OCI-LY1 (cell line): ENCODE results near the gene EXT2.

ENCODE experiments used
- EZH2 ChIP-seq: fragments of 200-600 bp; sonication (generic), shearing (Covaris generic); IDR thresholded peaks from 2 replicates; pipeline ENCODE4 v1.8.0; 2017; ENCODE audit warnings: borderline replicate concordance, mixed run types, mild to moderate bottlenecking, antibody characterized with exemption, low read length, moderate library complexity, mixed read lengths
- TF ChIP-seq, protein P1 (sequence below): fragments of 200-600 bp; sonication (generic), shearing (Covaris generic); IDR thresholded peaks from 2 replicates; pipeline ENCODE4 v1.5.1; 2017; ENCODE audit warnings: mild to moderate bottlenecking, antibody characterized with exemption, low read length, moderate library complexity, mixed read lengths

DNA sequence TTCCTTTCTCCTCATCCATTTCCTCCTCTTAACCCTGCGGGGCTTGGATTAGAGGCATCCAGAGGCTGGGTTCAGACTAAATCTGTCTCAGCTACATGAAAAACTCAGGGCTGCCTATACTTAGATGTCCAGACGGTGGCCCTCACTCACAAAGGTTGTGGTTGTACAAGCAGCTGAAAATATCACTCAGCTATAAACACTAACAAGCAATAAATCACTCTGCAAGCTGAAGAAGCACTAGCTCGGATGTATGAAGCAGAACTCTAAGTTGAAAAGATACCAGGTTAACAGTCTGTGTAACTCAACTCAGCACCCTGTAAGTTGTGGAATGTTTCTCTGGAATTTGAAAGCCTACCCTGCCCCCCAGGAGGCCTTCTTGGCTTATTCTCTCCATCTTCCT, 82.9 kb downstream of the EXT2 start:
- TF ChIP-seq, protein P1, sequence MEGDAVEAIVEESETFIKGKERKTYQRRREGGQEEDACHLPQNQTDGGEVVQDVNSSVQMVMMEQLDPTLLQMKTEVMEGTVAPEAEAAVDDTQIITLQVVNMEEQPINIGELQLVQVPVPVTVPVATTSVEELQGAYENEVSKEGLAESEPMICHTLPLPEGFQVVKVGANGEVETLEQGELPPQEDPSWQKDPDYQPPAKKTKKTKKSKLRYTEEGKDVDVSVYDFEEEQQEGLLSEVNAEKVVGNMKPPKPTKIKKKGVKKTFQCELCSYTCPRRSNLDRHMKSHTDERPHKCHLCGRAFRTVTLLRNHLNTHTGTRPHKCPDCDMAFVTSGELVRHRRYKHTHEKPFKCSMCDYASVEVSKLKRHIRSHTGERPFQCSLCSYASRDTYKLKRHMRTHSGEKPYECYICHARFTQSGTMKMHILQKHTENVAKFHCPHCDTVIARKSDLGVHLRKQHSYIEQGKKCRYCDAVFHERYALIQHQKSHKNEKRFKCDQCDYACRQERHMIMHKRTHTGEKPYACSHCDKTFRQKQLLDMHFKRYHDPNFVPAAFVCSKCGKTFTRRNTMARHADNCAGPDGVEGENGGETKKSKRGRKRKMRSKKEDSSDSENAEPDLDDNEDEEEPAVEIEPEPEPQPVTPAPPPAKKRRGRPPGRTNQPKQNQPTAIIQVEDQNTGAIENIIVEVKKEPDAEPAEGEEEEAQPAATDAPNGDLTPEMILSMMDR: no peak
- no peak for TF ChIP-seq EZH2
